Liver (tissue), 9 donors: Measurements from ENCODE around the gene TMPRSS6. TPM values are rescaled to one million over a fixed set of nuclear protein-coding genes. Genes with fewer than 3 reads are reported as not detected.

Experiments
- DNase-seq: peaks from one replicate; pipeline ENCODE4 v3.0.0-alpha.2; 2017; ENCODE audit warnings: low spot score
- H3K27ac ChIP-seq, 2 donors: one replicate each; pipeline ENCODE4 v1.7.0; 2013; ENCODE audit warnings: inconsistent platforms in 2 of 2, low read length in 2 of 2, control low read depth in 1 of 2, low read depth in 1 of 2, mild to moderate bottlenecking in 1 of 2
- H3K27me3 ChIP-seq, 4 donors: one replicate each; pipeline versions ENCODE4 v1.6.1 to v1.7.0; 2013; ENCODE audit warnings: low read length in 3 of 4, inconsistent platforms in 1 of 4, mild to moderate bottlenecking in 1 of 4, moderate library complexity in 1 of 4; ENCODE audit not compliant: control insufficient read depth in 4 of 4, insufficient read depth in 4 of 4
- H3K36me3 ChIP-seq, 4 donors: one replicate each; pipeline versions ENCODE4 v1.6.1 to v1.7.0; 2013; ENCODE audit warnings: low read length in 3 of 4, mild to moderate bottlenecking in 3 of 4, low read depth in 1 of 4, moderate library complexity in 1 of 4; ENCODE audit not compliant: control insufficient read depth in 4 of 4, insufficient read depth in 3 of 4
- H3K4me1 ChIP-seq, 4 donors: one replicate each; pipeline versions ENCODE4 v1.6.1 to v1.7.0; 2013; ENCODE audit warnings: low read length in 3 of 4, mild to moderate bottlenecking in 3 of 4, moderate library complexity in 1 of 4; ENCODE audit not compliant: control insufficient read depth in 4 of 4, insufficient read depth in 4 of 4
- H3K4me3 ChIP-seq, 3 donors: one replicate each; pipeline versions ENCODE4 v1.6.1 to v1.7.0; 2013; ENCODE audit warnings: low read length in 3 of 3, control low read depth in 1 of 3, low read depth in 1 of 3, mild to moderate bottlenecking in 1 of 3
- H3K9ac ChIP-seq, 2 donors: one replicate each; pipeline ENCODE4 v1.7.0; 2013; ENCODE audit warnings: low read length in 2 of 2, mild to moderate bottlenecking in 2 of 2, moderate library complexity in 2 of 2, control low read depth in 1 of 2, low read depth in 1 of 2
- H3K9me3 ChIP-seq, 4 donors: one replicate each; pipeline versions ENCODE4 v1.6.1 to v1.7.0; 2013; ENCODE audit warnings: low read length in 3 of 4; ENCODE audit not compliant: control insufficient read depth in 4 of 4
- EGR1 ChIP-seq, 2 donors: IDR thresholded peaks; 2 replicates each; pipeline ENCODE4 v1.6.1; 2016 to 2018; ENCODE audit warnings: antibody characterized with exemption in 2 of 2, low read depth in 2 of 2
- FOXA1 ChIP-seq: IDR thresholded peaks from 2 replicates; pipeline ENCODE4 v1.6.1; 2016; ENCODE audit warnings: antibody characterized with exemption
- JUND ChIP-seq, 2 donors: IDR thresholded peaks; 2 replicates each; pipeline ENCODE4 v1.6.1; 2016; ENCODE audit warnings: antibody characterized with exemption in 2 of 2
- REST ChIP-seq: IDR thresholded peaks from 2 replicates; pipeline ENCODE4 v1.6.1; 2016; ENCODE audit warnings: antibody characterized with exemption, mild to moderate bottlenecking
- RXRA ChIP-seq, 2 donors: IDR thresholded peaks; 2 replicates each; pipeline ENCODE4 v1.6.1; 2017 to 2018; ENCODE audit warnings: antibody characterized with exemption in 2 of 2, mild to moderate bottlenecking in 1 of 2
- TAF1 ChIP-seq: conservative IDR thresholded peaks from 2 replicates; pipeline ENCODE4 v1.6.1; 2016; ENCODE audit warnings: antibody characterized with exemption, mild to moderate bottlenecking
- WGBS: extraction: QIAGEN DNeasy Blood & Tissue Kit; methylation state at CpG from one replicate; pipeline ENCODE4 v1.1.7; 2013; 5-methylcytosine and 5-hydroxymethylcytosine counted together
- polyA plus RNA-seq, 2 donors: library from polyadenylated mRNA; stranded (reverse) in 1 of 2; unstranded in 1 of 2; fragments of 200-250 nt in 1 of 2; fragments of >200 nt in 1 of 2; fragmentation: Nextera tagmentation in 1 of 2; extraction: Ambion mirVana in 1 of 2; gene quantifications; one replicate each; pipeline versions ENCODE4 v1.2.1 to v1.2.3, GENCODE V29; 2013 to 2015
- total RNA-seq, 2 donors: library from RNA; depleted of rRNA; stranded (reverse); fragments of >200 nt; gene quantifications; one replicate each; pipeline ENCODE4 v1.2.3, GENCODE V29; 2014
- donor health status: healthy.
- donor health status: healthy.
- donor health status: healthy.
- donor health status: healthy.
- donor health status: healthy.

Gene TMPRSS6
- total and polyA plus RNA-seq, 4 donors, result 12.6 to 47.1 (median 39.9) TPM

GRCh38 chr22:37016134-37016910 lies 93.2 kb downstream of the TMPRSS6 start:
- TF ChIP-seq RXRA (IDR thresholded peaks at IDR 0.05) (peak in 1 of 2 donors; percentile 8), TAF1 (no peak), REST (no peak), EGR1 (IDR thresholded peaks at IDR 0.05; ENCODE audit: low read depth in 2 of 2) (no peak), FOXA1 (no peak)
- no peak overlapping the region for H3K4me3 ChIP-seq
- peak overlapping the region in 1 of 2 donors; percentile 78 for H3K9ac ChIP-seq
- H3K27me3 ChIP-seq, result no peaks in the 10 kb centered on the region
- 73% methylated on average over 14 of the region's 14 CpGs for WGBS
- peaks cover 20 to 82% (median 68%) of the 10 kb centered on the region in 4 donors for H3K4me1 ChIP-seq
- DNase-seq, result peak; percentile 35
- H3K27ac ChIP-seq, result peak overlapping the region in 1 of 2 donors; percentile 1
- peaks cover 0 to 5% (median 0%) of the 10 kb centered on the region in 4 donors for H3K36me3 ChIP-seq
- H3K9me3 ChIP-seq, result no peaks in the 10 kb centered on the region

DNA sequence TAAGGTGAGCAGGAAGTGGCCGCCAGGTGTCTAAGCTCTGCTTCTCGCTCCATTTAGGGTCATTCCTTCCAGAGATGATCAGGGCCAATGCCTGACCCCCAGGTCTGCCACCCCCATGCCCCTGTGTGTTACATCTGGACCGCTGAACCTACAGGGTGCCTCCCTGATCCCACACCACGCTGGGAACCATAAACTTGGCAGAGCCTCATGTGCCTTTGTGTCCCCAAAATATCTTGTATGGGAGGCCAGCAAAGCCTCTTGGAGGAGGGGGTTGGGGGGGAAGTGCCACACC lies 94.0 kb downstream of the TMPRSS6 start:
- peak overlapping the region in 1 of 2 donors; percentile 24 for H3K27ac ChIP-seq
- H3K4me3 ChIP-seq, result no peak overlapping the region

More for the DNA sequence above, 94.0 kb downstream of the TMPRSS6 start:
- Histone ChIP-seq H3K9me3 (no peaks in the 10 kb centered on the region), H3K9ac (no peak overlapping the region), H3K27me3 (no peaks in the 10 kb centered on the region), H3K36me3 (peaks cover 0 to 5% (median 0%) of the 10 kb centered on the region in 4 donors), H3K4me1 (peaks cover 25 to 82% (median 66%) of the 10 kb centered on the region in 4 donors)
- whole genome bisulfite sequencing, result 76% methylated on average over 4 of the region's 4 CpGs
- no peak for DNase-seq
- TF ChIP-seq JUND (IDR thresholded peaks at IDR 0.05), result no peak

Other genes starting within 250 kb of the TMPRSS6 start
- 10 to 100 TPM in 1 of 2 donors, 1 to 10 TPM in 1; 6.9 to 14.3 TPM for gene NCF4, start 248.7 kb downstream of the TMPRSS6 start, total RNA-seq
- 1 to 10 TPM; 3.9 TPM for gene NCF4, start 248.7 kb downstream of the TMPRSS6 start, polyA plus RNA-seq
- 10 to 100 TPM in 1 of 2 donors, 1 to 10 TPM in 1; 3.0 to 10.5 TPM for gene CSF2RB, start 196.1 kb downstream of the TMPRSS6 start, total RNA-seq
- 1 to 10 TPM in 1 of 2 donors, under 1 TPM in 1; 0.72 to 1.6 TPM for gene CSF2RB, start 196.1 kb downstream of the TMPRSS6 start, polyA plus RNA-seq
- 100 to 1,000 TPM; 186 to 212 TPM for gene TST, start 90.3 kb downstream of the TMPRSS6 start, total RNA-seq
- 100 to 1,000 TPM; 373 to 404 TPM for gene TST, start 90.3 kb downstream of the TMPRSS6 start, polyA plus RNA-seq
- 100 to 1,000 TPM; 124 to 149 TPM for gene MPST, start 90.0 kb downstream of the TMPRSS6 start, total RNA-seq
- gene MPST, start 90.0 kb downstream of the TMPRSS6 start, polyA plus RNA-seq, result 100 to 1,000 TPM; 249 to 277 TPM
- gene KCTD17, start 58.0 kb downstream of the TMPRSS6 start, total RNA-seq, result 1 to 10 TPM; 3.4 to 4.1 TPM
- 1 to 10 TPM; 2.0 to 5.2 TPM for gene KCTD17, start 58.0 kb downstream of the TMPRSS6 start, polyA plus RNA-seq
- 1 to 10 TPM; 1.1 to 1.8 TPM for gene IL2RB, start 40.2 kb upstream of the TMPRSS6 start, total RNA-seq
- gene IL2RB, start 40.2 kb upstream of the TMPRSS6 start, polyA plus RNA-seq, result 1 to 10 TPM; 1.3 TPM
- 1 to 10 TPM; 3.7 to 4.2 TPM for gene C1QTNF6, start 78.5 kb upstream of the TMPRSS6 start, total RNA-seq
- gene C1QTNF6, start 78.5 kb upstream of the TMPRSS6 start, polyA plus RNA-seq, result 1 to 10 TPM; 3.1 to 4.5 TPM
- under 1 TPM in 1 of 2 donors, not detected in 1; 0.19 TPM for gene SSTR3, start 102.8 kb upstream of the TMPRSS6 start, total RNA-seq
- gene SSTR3, start 102.8 kb upstream of the TMPRSS6 start, polyA plus RNA-seq, result not detected
- gene RAC2, start 134.6 kb upstream of the TMPRSS6 start, total RNA-seq, result 10 to 100 TPM in 1 of 2 donors, 1 to 10 TPM in 1; 4.0 to 15.0 TPM
- gene RAC2, start 134.6 kb upstream of the TMPRSS6 start, polyA plus RNA-seq, result 1 to 10 TPM; 6.1 to 8.7 TPM
- 1 to 10 TPM; 9.1 to 9.9 TPM for gene CYTH4, start 172.8 kb upstream of the TMPRSS6 start, total RNA-seq
- 1 to 10 TPM; 1.9 to 2.6 TPM for gene CYTH4, start 172.8 kb upstream of the TMPRSS6 start, polyA plus RNA-seq